ENCODE data around the gene DOCK3.
"Not testable (repeated sequence)": the region's sequence is repeated elsewhere in the genome, so short reads cannot be mapped to it uniquely, and the experiment has no call there.

The DOCK3 gene

DNA sequence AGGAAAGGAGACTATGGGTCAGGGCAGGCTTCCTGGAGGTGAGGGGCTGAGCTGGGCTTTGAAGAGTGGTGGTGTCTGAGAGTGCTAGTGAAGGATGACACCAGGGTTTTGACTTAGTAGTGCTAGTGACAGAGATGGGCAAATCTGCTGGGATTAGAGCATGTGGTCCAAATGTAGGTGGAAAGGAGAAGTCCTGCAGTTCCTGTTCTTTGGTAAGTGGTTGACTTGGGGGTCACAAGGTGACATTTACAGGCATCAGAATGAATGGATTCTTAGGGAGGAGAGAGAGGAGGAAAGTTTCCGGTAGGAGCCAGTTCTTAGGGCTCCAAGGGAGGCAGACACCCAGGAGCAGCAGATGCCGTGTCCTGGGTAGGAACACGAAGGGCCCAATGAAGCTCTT is 796 bp upstream of the DOCK3 start:
- Histone ChIP-seq H3K4me3 (replicated peaks; ENCODE audit: low read depth, low read length) (no peak overlapping the region), H3K36me3 (ENCODE audit: control insufficient read depth, insufficient read depth, low read length) (no peaks in the 10 kb centered on the region), H3K27me3 (replicated peaks; ENCODE audit: control insufficient read depth, insufficient read depth, low read length) (peaks cover 2% of the 10 kb centered on the region)
- DNase-seq (ENCODE audit: extremely low read depth, insufficient read length) = no peak
- TF ChIP-seq, protein P1, sequence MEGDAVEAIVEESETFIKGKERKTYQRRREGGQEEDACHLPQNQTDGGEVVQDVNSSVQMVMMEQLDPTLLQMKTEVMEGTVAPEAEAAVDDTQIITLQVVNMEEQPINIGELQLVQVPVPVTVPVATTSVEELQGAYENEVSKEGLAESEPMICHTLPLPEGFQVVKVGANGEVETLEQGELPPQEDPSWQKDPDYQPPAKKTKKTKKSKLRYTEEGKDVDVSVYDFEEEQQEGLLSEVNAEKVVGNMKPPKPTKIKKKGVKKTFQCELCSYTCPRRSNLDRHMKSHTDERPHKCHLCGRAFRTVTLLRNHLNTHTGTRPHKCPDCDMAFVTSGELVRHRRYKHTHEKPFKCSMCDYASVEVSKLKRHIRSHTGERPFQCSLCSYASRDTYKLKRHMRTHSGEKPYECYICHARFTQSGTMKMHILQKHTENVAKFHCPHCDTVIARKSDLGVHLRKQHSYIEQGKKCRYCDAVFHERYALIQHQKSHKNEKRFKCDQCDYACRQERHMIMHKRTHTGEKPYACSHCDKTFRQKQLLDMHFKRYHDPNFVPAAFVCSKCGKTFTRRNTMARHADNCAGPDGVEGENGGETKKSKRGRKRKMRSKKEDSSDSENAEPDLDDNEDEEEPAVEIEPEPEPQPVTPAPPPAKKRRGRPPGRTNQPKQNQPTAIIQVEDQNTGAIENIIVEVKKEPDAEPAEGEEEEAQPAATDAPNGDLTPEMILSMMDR (IDR thresholded peaks at IDR 0.05; ENCODE audit: insufficient read depth, low read length, poor library complexity, severe bottlenecking) = no peak

DNA sequence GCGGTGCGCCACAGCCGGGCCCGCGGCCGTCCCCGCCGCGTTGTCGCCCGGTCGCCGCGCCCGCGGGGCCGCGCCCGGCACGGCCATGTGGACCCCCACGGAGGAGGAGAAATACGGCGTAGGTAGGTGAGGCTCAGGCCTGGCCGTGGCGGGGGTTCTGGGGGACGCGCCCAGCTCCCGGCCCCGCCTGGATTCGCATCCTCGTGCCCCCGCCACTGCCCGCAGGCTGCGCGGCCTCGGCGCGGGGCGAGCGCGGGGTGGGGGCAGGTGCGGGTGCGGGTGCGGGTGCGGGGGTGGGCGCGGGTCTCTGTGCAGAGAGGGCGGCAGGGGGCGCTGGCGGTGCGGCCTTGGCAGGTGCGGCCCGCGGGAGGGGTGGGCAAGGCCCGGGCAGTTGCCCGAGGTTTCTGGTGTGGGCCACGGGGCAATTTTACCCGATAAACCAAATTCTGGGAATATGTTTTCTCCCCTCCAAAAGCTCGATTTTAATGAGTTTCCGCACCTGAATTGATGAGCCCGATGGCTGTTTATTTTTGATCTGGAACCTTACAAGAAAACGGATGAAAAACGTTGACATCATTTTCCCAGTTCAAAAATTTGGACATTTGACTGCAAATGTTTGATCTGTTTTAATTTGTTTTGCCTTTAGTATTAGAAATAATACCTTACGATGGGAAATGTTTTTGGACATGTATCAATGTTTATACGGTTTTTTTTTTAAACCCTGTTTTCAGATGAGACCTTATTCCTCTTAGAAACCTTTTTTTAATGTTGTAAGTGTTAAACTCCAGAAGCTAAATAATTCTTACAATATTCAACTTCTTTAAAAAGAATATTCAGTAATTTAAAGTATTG is 678 bp downstream of the DOCK3 start:
- H3K27me3 ChIP-seq (replicated peaks; ENCODE audit: control insufficient read depth, insufficient read depth, low read length) = peaks cover 2% of the 10 kb centered on the region
- no peak overlapping the region for H3K4me3 ChIP-seq (replicated peaks; ENCODE audit: low read depth, low read length)
- TF ChIP-seq, protein P1 (IDR thresholded peaks at IDR 0.05; ENCODE audit: insufficient read depth, low read length, poor library complexity, severe bottlenecking) = peak; percentile 21
- H3K36me3 ChIP-seq (ENCODE audit: control insufficient read depth, insufficient read depth, low read length) = no peaks in the 10 kb centered on the region
- DNase-seq (ENCODE audit: extremely low read depth, insufficient read length) = no peak

DNA sequence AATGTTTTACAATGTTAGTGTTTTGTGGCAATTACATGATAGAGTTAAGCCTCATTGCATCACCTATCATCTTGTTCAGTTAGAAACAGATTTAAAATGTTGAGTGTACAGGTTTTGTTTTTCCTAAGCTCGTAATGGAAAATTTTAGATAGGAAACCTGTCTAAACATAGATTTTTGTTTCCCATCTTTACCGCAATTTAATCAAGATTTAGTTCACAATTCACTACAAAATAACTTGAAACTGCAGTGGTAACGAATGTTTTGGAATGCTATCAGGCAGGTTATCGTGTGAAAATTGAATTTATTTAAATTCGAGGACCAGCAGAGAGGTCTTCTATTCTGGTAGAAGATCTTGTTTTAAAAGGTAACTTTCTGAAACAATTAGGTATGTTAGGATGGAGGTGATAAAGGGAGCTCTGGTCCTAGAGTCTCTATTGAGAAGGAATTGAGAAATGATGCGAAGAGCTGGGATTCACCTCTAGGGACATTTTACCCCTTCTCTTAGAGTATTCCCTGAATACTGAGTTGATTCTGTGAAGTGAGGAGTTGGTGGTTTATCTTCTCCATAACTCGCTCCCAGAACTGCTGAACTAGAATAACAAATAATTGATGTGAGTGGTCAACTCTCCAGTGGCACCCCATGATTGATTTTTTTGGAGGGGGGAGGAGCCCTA is 1.4 kb downstream of the DOCK3 start:
- TF ChIP-seq, protein P1 (IDR thresholded peaks at IDR 0.05; ENCODE audit: insufficient read depth, low read length, poor library complexity, severe bottlenecking) = no peak
- H3K4me3 ChIP-seq (replicated peaks; ENCODE audit: low read depth, low read length) = no peak overlapping the region
- H3K36me3 ChIP-seq (ENCODE audit: control insufficient read depth, insufficient read depth, low read length) = no peaks in the 10 kb centered on the region
- DNase-seq (ENCODE audit: extremely low read depth, insufficient read length) = no peak
- peaks cover 2% of the 10 kb centered on the region for H3K27me3 ChIP-seq (replicated peaks; ENCODE audit: control insufficient read depth, insufficient read depth, low read length)

DNA sequence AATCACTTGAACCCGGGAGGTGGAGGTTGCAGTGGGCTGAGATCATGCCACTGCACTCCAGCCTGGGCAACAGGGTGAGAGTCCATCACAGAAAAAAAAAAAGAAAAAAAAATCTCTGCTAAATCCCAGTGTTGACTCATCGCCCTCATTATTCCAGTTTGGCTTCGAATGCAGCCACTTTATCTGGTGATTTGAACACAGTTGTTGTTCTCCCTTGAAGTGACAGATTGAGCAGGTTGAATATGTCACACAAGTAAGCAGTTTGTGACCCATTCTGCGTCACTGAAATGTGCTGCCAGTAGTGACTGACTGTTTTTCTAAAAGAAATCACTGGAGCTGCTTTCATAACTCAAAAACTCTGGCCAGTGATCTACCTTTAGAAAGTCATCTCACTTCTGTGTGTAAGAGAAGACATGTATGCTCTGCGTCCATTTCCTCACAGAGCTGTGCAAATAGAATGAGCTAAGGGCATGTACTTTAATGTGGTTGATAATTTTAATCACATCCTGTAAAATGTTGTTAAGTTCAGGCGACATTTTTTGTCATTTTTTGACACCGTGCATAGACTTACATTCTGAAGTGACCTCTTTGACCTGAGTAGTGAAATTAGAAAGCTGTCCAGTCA is 12.5 kb downstream of the DOCK3 start:
- Histone ChIP-seq H3K27me3 (replicated peaks; ENCODE audit: control insufficient read depth, insufficient read depth, low read length) (no peaks in the 10 kb centered on the region; the same call in 1 of the 2 replicates), H3K36me3 (ENCODE audit: control insufficient read depth, insufficient read depth, low read length) (no peaks in the 10 kb centered on the region), H3K4me3 (replicated peaks; ENCODE audit: low read depth, low read length) (no peak overlapping the region)
- DNase-seq (ENCODE audit: extremely low read depth, insufficient read length) = no peak
- TF ChIP-seq, protein P1 (IDR thresholded peaks at IDR 0.05; ENCODE audit: insufficient read depth, low read length, poor library complexity, severe bottlenecking) = no peak

DNA sequence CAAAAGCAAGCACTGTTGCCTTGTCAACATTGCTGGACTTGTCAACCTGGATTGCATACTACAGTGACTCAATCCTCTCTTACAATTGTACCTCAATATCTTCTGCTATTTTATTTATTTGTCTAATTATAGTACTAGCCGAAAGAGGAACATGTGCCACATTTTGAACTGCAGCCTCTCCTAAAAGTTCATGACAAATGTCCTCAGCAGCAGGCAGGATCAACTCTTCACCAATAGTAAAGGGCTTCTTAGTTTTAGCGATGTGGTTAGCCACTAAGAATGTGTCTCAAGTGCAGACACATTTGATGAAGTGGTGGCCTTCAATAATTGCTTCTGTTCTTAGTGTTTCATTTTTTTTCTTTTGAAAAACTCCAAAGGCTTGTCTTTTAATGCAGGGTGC is 13.2 kb downstream of the DOCK3 start:
- TF ChIP-seq, protein P1 (IDR thresholded peaks at IDR 0.05; ENCODE audit: insufficient read depth, low read length, poor library complexity, severe bottlenecking) = no peak
- no peak overlapping the region for H3K4me3 ChIP-seq (replicated peaks; ENCODE audit: low read depth, low read length)
- DNase-seq (ENCODE audit: extremely low read depth, insufficient read length) = no peak
- no peaks in the 10 kb centered on the region for H3K36me3 ChIP-seq (ENCODE audit: control insufficient read depth, insufficient read depth, low read length)
- H3K27me3 ChIP-seq (replicated peaks; ENCODE audit: control insufficient read depth, insufficient read depth, low read length) = no peaks in the 10 kb centered on the region; the same call in 1 of the 2 replicates

DNA sequence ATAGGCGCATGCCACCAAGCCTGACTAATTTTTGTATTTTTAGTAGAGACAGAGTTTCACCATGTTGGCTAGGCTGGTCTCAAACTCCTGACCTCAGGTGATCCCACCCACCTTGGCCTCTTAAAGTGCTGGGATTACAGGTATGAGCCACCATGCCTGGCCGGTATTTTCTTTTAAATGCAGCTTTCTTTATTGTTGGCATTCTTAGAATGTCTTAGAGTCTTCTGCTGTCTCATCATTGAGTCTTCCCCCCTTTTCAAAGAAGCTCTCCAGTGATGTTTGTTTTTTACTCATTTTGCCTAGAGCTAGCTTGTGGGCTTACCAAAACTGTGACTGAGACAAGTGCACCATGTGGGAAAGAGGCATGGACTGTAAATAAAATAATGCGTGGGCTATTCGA is 13.9 kb downstream of the DOCK3 start:
- H3K36me3 ChIP-seq (ENCODE audit: control insufficient read depth, insufficient read depth, low read length); DNase-seq (ENCODE audit: extremely low read depth, insufficient read length); H3K27me3 ChIP-seq (replicated peaks; ENCODE audit: control insufficient read depth, insufficient read depth, low read length); H3K4me3 ChIP-seq (replicated peaks; ENCODE audit: low read depth, low read length): not testable (repeated sequence)

Measured in GM06990 (cell line).